ENCODE data around the gene PAX3. TPM values are rescaled to one million over a fixed set of nuclear protein-coding genes. Genes with fewer than 3 reads are reported as not detected.
"Not testable (repeated sequence)": the region's sequence is repeated elsewhere in the genome, so short reads cannot be mapped to it uniquely, and the experiment has no call there.

Gene PAX3
- total RNA-seq, 1 experiment from 2014 or later = 0.03 TPM

DNA sequence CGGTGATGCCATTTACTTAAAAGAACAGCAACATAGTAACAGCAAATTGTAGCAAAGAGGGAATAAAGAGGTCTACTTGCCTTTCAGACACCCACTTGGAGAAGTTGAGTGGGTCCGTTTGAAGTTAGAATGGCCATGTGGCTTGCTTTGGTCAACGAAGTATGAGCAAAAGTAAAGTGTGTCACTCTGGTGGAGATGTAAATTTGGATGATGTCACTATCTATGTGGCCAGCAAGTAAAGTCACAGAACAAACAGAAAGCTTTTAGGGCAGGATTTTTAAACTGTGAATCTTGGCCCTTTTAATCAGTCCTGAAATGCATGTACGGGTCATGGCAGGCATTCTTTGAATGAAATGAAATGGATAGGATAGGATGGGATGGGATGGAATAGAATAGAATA lies 120.3 kb downstream of the PAX3 start:
- Histone ChIP-seq H3K4me1 (replicated peaks) (no peaks in the 10 kb centered on the region), H3K4me3 (no peak overlapping the region), H3K9me3 (replicated peaks) (no peaks in the 10 kb centered on the region), H3K27me3 (replicated peaks) (peaks cover 23% of the 10 kb centered on the region; the same call in 1 of the 2 replicates), H3K36me3 (no peaks in the 10 kb centered on the region), H3K27ac (no peak overlapping the region)
- no peak for DNase-seq (ENCODE audit: low read depth in 1 of 2, low spot score in 2 of 2)

DNA sequence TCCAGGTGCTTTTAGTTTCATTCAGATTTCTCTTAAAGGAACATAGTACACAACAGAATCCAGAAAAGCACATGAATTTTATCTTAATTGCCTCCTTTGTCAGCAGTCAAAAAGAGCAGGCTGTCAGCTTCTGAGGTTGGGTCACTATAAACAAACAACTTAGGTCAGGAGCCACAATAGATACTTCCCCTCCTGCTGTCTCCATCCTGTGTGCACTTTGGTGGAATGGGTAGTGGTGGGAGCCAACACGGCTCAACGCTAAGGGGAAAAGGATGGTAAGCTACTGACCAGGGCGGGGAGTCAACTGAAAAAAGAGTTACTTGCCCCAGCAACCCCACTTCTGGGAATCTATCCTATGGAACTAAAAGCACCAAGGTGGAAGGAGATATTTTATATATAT lies 121.9 kb downstream of the PAX3 start:
- Histone ChIP-seq H3K4me1 (replicated peaks) (no peaks in the 10 kb centered on the region), H3K27me3 (replicated peaks) (peaks cover 23% of the 10 kb centered on the region; the same call in 1 of the 2 replicates), H3K9me3 (replicated peaks) (no peaks in the 10 kb centered on the region), H3K27ac (no peak overlapping the region), H3K4me3 (no peak overlapping the region), H3K36me3 (no peaks in the 10 kb centered on the region)
- DNase-seq (ENCODE audit: low read depth in 1 of 2, low spot score in 2 of 2) = no peak

DNA sequence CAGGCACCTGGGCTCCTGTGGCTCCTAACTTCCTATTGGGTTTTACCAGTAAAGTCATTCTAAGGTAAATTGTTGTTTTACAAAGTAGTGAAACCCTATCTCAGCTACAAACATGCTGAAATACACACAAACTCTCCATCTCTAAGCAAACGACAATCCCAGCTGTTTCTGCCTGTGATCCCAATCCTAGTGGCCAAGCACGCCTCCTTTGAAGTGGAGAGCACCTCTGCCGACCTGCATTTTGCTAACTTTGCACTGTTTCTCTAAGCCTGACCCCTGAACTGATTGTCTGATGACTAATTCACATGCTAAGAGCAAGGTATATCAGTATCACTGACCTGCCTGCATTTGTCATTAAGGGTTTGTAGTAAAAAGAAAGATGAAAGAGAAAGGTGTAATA lies 124.3 kb downstream of the PAX3 start:
- H3K4me1 ChIP-seq (replicated peaks) = peaks cover 2% of the 10 kb centered on the region; the same call in 1 of the 2 replicates
- H3K27ac ChIP-seq = no peak overlapping the region
- peaks cover 23% of the 10 kb centered on the region; the same call in 1 of the 2 replicates for H3K27me3 ChIP-seq (replicated peaks)
- no peak overlapping the region for H3K4me3 ChIP-seq
- no peaks in the 10 kb centered on the region for H3K9me3 ChIP-seq (replicated peaks)
- no peak for DNase-seq (ENCODE audit: low read depth in 1 of 2, low spot score in 2 of 2)
- H3K36me3 ChIP-seq = no peaks in the 10 kb centered on the region

DNA sequence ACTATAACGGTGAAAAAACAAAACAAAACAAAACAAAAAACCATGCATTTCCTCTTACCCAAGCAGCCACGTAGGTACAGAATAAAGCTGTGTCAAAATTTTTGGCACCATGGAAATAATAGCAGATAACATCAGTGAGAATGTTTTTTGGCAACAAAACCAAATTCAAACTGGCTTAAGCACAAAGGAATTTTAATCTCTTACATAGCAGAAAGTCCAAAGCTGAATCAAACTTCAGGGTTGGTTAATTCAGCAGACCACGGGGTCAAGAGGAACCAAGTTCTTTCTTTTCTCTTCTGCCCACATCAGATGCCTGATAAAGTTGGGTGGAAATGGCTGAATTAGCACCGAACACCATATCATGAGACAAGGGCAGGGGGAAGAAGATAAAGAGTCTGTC lies 129.5 kb downstream of the PAX3 start:
- Histone ChIP-seq H3K9me3 (replicated peaks) (no peaks in the 10 kb centered on the region), H3K4me3 (no peak overlapping the region), H3K36me3 (no peaks in the 10 kb centered on the region), H3K27ac (no peak overlapping the region), H3K4me1 (replicated peaks) (peaks cover 4% of the 10 kb centered on the region; the same call in 1 of the 2 replicates), H3K27me3 (replicated peaks) (no peaks in the 10 kb centered on the region)
- peak in 1 of 2 experiments; percentile 5 for DNase-seq (ENCODE audit: low read depth in 1 of 2, low spot score in 2 of 2)

DNA sequence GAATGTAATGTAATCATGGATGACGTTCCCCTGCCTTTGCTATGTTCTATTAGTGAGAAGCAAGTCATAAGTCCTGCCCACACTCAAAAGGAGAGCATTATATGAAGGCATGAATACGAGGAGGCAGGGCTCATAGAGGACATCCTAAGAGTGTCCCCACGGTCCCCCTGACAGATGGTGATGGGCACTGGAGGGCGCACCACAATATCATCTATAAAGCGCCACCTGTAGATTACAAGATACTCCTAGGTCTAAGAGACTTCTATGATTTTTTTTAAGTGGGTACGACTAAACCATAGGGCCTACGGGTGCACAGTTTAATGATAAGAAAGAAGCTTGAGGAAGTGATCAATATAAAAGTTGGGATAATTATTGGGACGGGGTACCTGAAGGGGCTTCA lies 131.0 kb downstream of the PAX3 start:
- H3K9me3 ChIP-seq (replicated peaks) = no peaks in the 10 kb centered on the region
- peaks cover 4% of the 10 kb centered on the region; the same call in 1 of the 2 replicates for H3K4me1 ChIP-seq (replicated peaks)
- peaks cover 11% of the 10 kb centered on the region for H3K27me3 ChIP-seq (replicated peaks)
- no peaks in the 10 kb centered on the region for H3K36me3 ChIP-seq
- H3K27ac ChIP-seq = no peak overlapping the region
- H3K4me3 ChIP-seq = no peak overlapping the region
- no peak for DNase-seq (ENCODE audit: low read depth in 1 of 2, low spot score in 2 of 2)

DNA sequence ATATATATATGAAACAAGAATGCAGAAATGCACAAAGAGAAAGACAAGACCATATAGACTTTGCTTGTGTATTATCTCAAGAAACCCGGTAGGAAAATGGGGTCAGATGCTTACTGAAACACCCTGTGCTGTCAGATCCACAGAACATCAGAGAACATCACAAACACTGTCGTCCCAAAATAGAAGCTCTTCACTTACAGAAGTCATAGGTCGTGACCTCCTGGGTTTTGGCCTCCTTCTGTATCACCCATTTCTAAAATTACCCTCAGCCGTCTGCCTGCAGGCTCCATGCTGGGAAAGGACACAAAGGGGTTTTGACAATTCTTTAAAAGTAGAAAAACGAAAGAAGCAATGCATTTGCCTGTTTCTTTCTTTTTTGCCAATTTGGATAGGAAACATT lies 137.9 kb downstream of the PAX3 start:
- Histone ChIP-seq H3K36me3 (no peaks in the 10 kb centered on the region), H3K4me1 (replicated peaks) (no peaks in the 10 kb centered on the region), H3K4me3 (no peak overlapping the region), H3K27ac (no peak overlapping the region), H3K27me3 (replicated peaks) (peaks cover 15% of the 10 kb centered on the region), H3K9me3 (replicated peaks) (no peaks in the 10 kb centered on the region)
- DNase-seq (ENCODE audit: low read depth in 1 of 2, low spot score in 2 of 2) = no peak

DNA sequence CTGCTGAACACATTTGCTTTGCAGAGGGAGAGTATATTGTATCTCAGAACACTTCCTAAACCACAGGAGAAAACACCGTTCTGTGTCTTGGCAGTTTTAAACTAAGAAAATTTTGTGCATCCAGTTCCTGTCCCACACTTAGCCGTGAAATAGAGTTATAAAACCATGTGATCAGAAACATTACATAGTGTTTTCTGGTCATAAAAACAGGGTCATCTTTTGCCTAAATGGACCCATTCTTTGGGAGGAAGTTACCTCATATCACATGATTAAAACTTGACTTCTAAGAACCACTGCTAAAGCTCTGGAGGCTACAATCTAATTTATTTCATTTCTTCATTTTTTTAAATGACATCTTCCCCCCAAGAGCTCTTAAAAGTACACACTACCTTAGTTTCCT lies 138.7 kb downstream of the PAX3 start:
- Histone ChIP-seq H3K36me3 (no peaks in the 10 kb centered on the region), H3K9me3 (replicated peaks) (no peaks in the 10 kb centered on the region), H3K4me3 (no peak overlapping the region), H3K27ac (no peak overlapping the region), H3K4me1 (replicated peaks) (no peaks in the 10 kb centered on the region), H3K27me3 (replicated peaks) (peaks cover 15% of the 10 kb centered on the region)
- DNase-seq (ENCODE audit: low read depth in 1 of 2, low spot score in 2 of 2) = no peak

DNA sequence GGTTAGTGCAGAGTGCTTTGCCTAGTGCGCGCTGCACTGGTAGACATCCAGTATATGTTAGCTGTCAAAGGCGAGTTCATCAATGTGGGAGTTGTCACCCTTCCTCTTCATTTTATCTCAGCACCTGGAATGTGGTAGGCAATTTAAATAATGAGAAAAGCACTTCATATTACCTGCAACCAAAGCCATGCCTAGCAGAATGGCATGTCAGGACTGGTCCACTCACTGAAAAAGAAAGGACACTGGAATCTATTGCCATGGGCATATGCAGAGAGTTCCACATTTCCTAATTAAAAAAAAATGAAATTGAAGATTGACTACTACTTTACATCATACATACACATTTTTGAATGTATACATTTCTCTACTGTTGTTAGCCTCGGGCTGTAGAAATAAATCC lies 139.6 kb downstream of the PAX3 start:
- Histone ChIP-seq H3K36me3 (no peaks in the 10 kb centered on the region), H3K4me1 (replicated peaks) (no peaks in the 10 kb centered on the region), H3K4me3 (no peak overlapping the region), H3K27ac (no peak overlapping the region), H3K27me3 (replicated peaks) (peaks cover 14% of the 10 kb centered on the region), H3K9me3 (replicated peaks) (no peaks in the 10 kb centered on the region)
- DNase-seq (ENCODE audit: low read depth in 1 of 2, low spot score in 2 of 2) = no peak

DNA sequence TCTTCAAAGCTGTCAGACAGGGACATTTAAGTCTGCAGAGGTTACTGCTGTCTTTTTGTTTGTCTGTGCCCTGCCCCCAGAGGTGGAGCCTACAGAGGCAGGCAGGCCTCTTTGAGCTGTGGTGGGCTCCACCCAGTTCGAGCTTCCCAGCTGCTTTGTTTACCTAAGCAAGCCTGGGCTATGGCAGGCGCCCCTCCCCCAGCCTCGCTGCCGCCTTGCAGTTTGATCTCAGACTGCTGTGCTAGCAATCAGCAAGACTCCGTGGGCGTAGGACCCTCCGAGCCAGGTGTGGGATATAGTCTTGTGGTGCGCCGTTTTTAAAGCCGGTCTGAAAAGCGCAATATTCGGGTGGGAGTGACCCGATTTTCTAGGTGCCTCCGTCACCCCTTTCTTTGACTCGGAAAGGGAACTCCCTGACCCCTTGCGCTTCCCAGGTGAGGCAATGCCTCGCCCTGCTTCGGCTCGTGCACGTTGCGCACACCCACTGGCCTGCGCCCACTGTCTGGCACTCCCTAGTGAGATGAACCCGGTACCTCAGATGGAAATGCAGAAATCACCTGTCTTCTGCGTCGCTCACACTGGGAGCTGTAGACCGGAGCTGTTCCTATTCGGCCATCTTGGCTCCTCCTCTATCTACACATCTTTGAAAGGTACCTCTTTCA lies 143.7 kb downstream of the PAX3 start:
- H3K4me1 ChIP-seq (replicated peaks); DNase-seq (ENCODE audit: low read depth in 1 of 2, low spot score in 2 of 2): not testable (repeated sequence)

More for the DNA sequence above, 143.7 kb downstream of the PAX3 start:
- H3K27ac ChIP-seq; H3K36me3 ChIP-seq; H3K9me3 ChIP-seq (replicated peaks); H3K27me3 ChIP-seq (replicated peaks); H3K4me3 ChIP-seq: not testable (repeated sequence)

Other genes with a start within 250 kb of the PAX3 start
- gene SGPP2, start 125.5 kb upstream of the PAX3 start, total RNA-seq (2014; rRNA removed; shearing (Covaris generic)) = not detected in 2 replicates

Measured in SJSA1 (cell line).